ENCODE results near the gene RIMS3. TPM values are rescaled to one million over a fixed set of nuclear protein-coding genes. Genes with fewer than 3 reads are reported as not detected.
"Not testable (repeated sequence)": the region's sequence is repeated elsewhere in the genome, so short reads cannot be mapped to it uniquely, and the experiment has no call there.

RIMS3 gene
- polyA plus RNA-seq, 1 donor (not counting 4 experiments of a cell fraction or from before 2014, with no cell fraction given) = 1.7 TPM

GRCh38 chr1:40582116-40582515, 83.4 kb downstream of the RIMS3 start:
- TF ChIP-seq EZH2 (IDR thresholded peaks at IDR 0.05; ENCODE audit: low read length) (no peak), CTCF (optimal IDR thresholded peaks at IDR 0.05 in 1 of 3, IDR thresholded peaks at IDR 0.05 in 1 of 3, conservative IDR thresholded peaks at IDR 0.05 in 1 of 3; ENCODE audit: extremely low read depth in 1 of 3, insufficient read depth in 2 of 3, low read length in 3 of 3) (no peak)
- no peak overlapping the region for H3K4me2 ChIP-seq (ENCODE audit: control insufficient read depth, extremely low read depth, insufficient read depth, low read depth, low read length)
- H3K9me3 ChIP-seq (ENCODE audit: control insufficient read depth, low read depth, low read length) = no peaks in the 10 kb centered on the region
- no peak overlapping the region for H3K9ac ChIP-seq (ENCODE audit: control insufficient read depth, extremely low read depth, insufficient read depth, low read length)
- H4K20me1 ChIP-seq (ENCODE audit: control insufficient read depth, extremely low read depth, insufficient read depth, low read length) = no peaks in the 10 kb centered on the region
- DNase-seq (ENCODE audit: low read depth, low spot score) = no peak
- no peak overlapping the region for H2AFZ ChIP-seq (ENCODE audit: control insufficient read depth, low read length)
- no peak for FAIRE-seq
- H3K4me1 ChIP-seq (ENCODE audit: control insufficient read depth, extremely low read depth, insufficient read depth, low read length) = no peaks in the 10 kb centered on the region
- H3K27me3 ChIP-seq (ENCODE audit: control insufficient read depth, extremely low read depth, insufficient read depth, low read length) = no peaks in the 10 kb centered on the region
- H3K9me1 ChIP-seq (ENCODE audit: control insufficient read depth, extremely low read depth, insufficient read depth, low read length) = no peaks in the 10 kb centered on the region
- H3K4me3 ChIP-seq (ENCODE audit: control insufficient read depth in 2 of 3, extremely low read depth in 1 of 3, insufficient read depth in 2 of 3, low read depth in 1 of 3, low read length in 3 of 3) = no peak overlapping the region
- H3K36me3 ChIP-seq (ENCODE audit: control insufficient read depth in 2 of 2, extremely low read depth in 1 of 2, insufficient read depth in 2 of 2, low read length in 2 of 2) = no peaks in the 10 kb centered on the region
- H3K27ac ChIP-seq (ENCODE audit: control insufficient read depth, insufficient read depth, low read length) = no peak overlapping the region
- H3K79me2 ChIP-seq (ENCODE audit: control insufficient read depth, insufficient read depth, low read length) = no peaks in the 10 kb centered on the region
- dilution Hi-C loops (cut with MboI; ENCODE audit: extremely low pct_ligation_motif_present, low sequenced_read_pairs) = no loop called here

GRCh38 chr1:40575336-40575735, 90.1 kb downstream of the RIMS3 start:
- dilution Hi-C loops (cut with MboI; ENCODE audit: extremely low pct_ligation_motif_present, low sequenced_read_pairs) = no loop called here
- H3K4me1 ChIP-seq (ENCODE audit: control insufficient read depth, extremely low read depth, insufficient read depth, low read length) = no peaks in the 10 kb centered on the region
- no peak overlapping the region for H3K27ac ChIP-seq (ENCODE audit: control insufficient read depth, insufficient read depth, low read length)
- no peak for FAIRE-seq
- no peaks in the 10 kb centered on the region for H4K20me1 ChIP-seq (ENCODE audit: control insufficient read depth, extremely low read depth, insufficient read depth, low read length)
- H3K27me3 ChIP-seq (ENCODE audit: control insufficient read depth, extremely low read depth, insufficient read depth, low read length) = no peaks in the 10 kb centered on the region
- no peak for DNase-seq (ENCODE audit: low read depth, low spot score)
- H3K4me2 ChIP-seq (ENCODE audit: control insufficient read depth, extremely low read depth, insufficient read depth, low read depth, low read length) = no peak overlapping the region
- TF ChIP-seq EZH2 (IDR thresholded peaks at IDR 0.05; ENCODE audit: low read length) = no peak
- no peak for TF ChIP-seq CTCF (optimal IDR thresholded peaks at IDR 0.05 in 1 of 3, IDR thresholded peaks at IDR 0.05 in 1 of 3, conservative IDR thresholded peaks at IDR 0.05 in 1 of 3; ENCODE audit: extremely low read depth in 1 of 3, insufficient read depth in 2 of 3, low read length in 3 of 3)
- H2AFZ ChIP-seq (ENCODE audit: control insufficient read depth, low read length) = no peak overlapping the region
- H3K36me3 ChIP-seq (ENCODE audit: control insufficient read depth in 2 of 2, extremely low read depth in 1 of 2, insufficient read depth in 2 of 2, low read length in 2 of 2) = no peaks in the 10 kb centered on the region
- no peaks in the 10 kb centered on the region for H3K9me3 ChIP-seq (ENCODE audit: control insufficient read depth, low read depth, low read length)
- no peaks in the 10 kb centered on the region for H3K79me2 ChIP-seq (ENCODE audit: control insufficient read depth, insufficient read depth, low read length)
- no peak overlapping the region for H3K4me3 ChIP-seq (ENCODE audit: control insufficient read depth in 2 of 3, extremely low read depth in 1 of 3, insufficient read depth in 2 of 3, low read depth in 1 of 3, low read length in 3 of 3)
- no peaks in the 10 kb centered on the region for H3K9me1 ChIP-seq (ENCODE audit: control insufficient read depth, extremely low read depth, insufficient read depth, low read length)
- no peak overlapping the region for H3K9ac ChIP-seq (ENCODE audit: control insufficient read depth, extremely low read depth, insufficient read depth, low read length)

- H3K79me2 ChIP-seq (ENCODE audit: control insufficient read depth, insufficient read depth, low read length) = not testable (repeated sequence)
These were observed 90.7 kb downstream of the RIMS3 start for GRCh38 chr1:40574805-40575204.

More at GRCh38 chr1:40574805-40575204, 90.7 kb downstream of the RIMS3 start:
- dilution Hi-C loops (cut with MboI; ENCODE audit: extremely low pct_ligation_motif_present, low sequenced_read_pairs); H3K4me1 ChIP-seq (ENCODE audit: control insufficient read depth, extremely low read depth, insufficient read depth, low read length); H3K9me3 ChIP-seq (ENCODE audit: control insufficient read depth, low read depth, low read length); H3K36me3 ChIP-seq (ENCODE audit: control insufficient read depth in 2 of 2, extremely low read depth in 1 of 2, insufficient read depth in 2 of 2, low read length in 2 of 2); H3K27ac ChIP-seq (ENCODE audit: control insufficient read depth, insufficient read depth, low read length); H3K9ac ChIP-seq (ENCODE audit: control insufficient read depth, extremely low read depth, insufficient read depth, low read length); H3K27me3 ChIP-seq (ENCODE audit: control insufficient read depth, extremely low read depth, insufficient read depth, low read length); H3K4me3 ChIP-seq (ENCODE audit: control insufficient read depth in 2 of 3, extremely low read depth in 1 of 3, insufficient read depth in 2 of 3, low read depth in 1 of 3, low read length in 3 of 3); H4K20me1 ChIP-seq (ENCODE audit: control insufficient read depth, extremely low read depth, insufficient read depth, low read length); H2AFZ ChIP-seq (ENCODE audit: control insufficient read depth, low read length); FAIRE-seq; DNase-seq (ENCODE audit: low read depth, low spot score); H3K4me2 ChIP-seq (ENCODE audit: control insufficient read depth, extremely low read depth, insufficient read depth, low read depth, low read length); H3K9me1 ChIP-seq (ENCODE audit: control insufficient read depth, extremely low read depth, insufficient read depth, low read length): not testable (repeated sequence)

All from keratinocyte (primary cell).